Prostate gland (tissue), 2 donors: ENCODE results near the gene SULF2.

Experiments
- POLR2A ChIP-seq: fragments of 450-650 bp; IDR thresholded peaks from one replicate; pipeline ENCODE4 v1.6.1; 2016; ENCODE audit warnings: antibody characterized with exemption, mild to moderate bottlenecking
- TF ChIP-seq, protein P1 (sequence below), 4 experiments: fragments of 200-600 bp in 2 of 4; fragments of 450-650 bp in 2 of 4; sonication (generic) in 2 of 4; IDR thresholded peaks; 1 replicate in 3 of 4; 2 replicates in 1 of 4; pipeline ENCODE4 v1.5.1; 2016 to 2019; ENCODE audit warnings: antibody characterized with exemption in 4 of 4, mild to moderate bottlenecking in 2 of 4, moderate library complexity in 2 of 4

DNA sequence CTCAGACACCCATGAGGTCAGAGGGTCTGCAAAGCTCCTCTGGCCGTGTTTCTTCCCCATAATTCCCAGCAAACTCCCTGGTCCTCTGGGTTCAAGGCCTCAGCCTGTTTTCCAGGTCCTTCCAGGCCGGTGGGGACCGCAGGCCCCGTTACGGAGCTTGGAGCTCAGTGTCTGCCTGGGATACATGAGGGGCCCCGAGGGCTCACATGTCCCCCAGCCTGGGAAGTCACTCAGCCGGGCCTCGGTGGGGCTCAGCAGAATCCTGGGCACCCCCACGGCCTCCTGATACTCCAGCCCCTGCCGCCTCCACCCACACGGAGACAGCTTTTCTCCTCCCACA is 3.4 kb upstream of the SULF2 start:
- TF ChIP-seq, protein P1, sequence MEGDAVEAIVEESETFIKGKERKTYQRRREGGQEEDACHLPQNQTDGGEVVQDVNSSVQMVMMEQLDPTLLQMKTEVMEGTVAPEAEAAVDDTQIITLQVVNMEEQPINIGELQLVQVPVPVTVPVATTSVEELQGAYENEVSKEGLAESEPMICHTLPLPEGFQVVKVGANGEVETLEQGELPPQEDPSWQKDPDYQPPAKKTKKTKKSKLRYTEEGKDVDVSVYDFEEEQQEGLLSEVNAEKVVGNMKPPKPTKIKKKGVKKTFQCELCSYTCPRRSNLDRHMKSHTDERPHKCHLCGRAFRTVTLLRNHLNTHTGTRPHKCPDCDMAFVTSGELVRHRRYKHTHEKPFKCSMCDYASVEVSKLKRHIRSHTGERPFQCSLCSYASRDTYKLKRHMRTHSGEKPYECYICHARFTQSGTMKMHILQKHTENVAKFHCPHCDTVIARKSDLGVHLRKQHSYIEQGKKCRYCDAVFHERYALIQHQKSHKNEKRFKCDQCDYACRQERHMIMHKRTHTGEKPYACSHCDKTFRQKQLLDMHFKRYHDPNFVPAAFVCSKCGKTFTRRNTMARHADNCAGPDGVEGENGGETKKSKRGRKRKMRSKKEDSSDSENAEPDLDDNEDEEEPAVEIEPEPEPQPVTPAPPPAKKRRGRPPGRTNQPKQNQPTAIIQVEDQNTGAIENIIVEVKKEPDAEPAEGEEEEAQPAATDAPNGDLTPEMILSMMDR (IDR thresholded peaks at IDR 0.05), result no peak
- no peak for TF ChIP-seq POLR2A
